PC-3 (cell line): ENCODE results near the gene RAB18. TPM values are rescaled to one million over a fixed set of nuclear protein-coding genes. Genes with fewer than 3 reads are reported as not detected.
"Not testable (repeated sequence)": the region's sequence is repeated elsewhere in the genome, so short reads cannot be mapped to it uniquely, and the experiment has no call there.

ENCODE experiments used
- ATAC-seq: fragments of 200-7000 bp; cut with Tn5 transposase; 2 replicates; pipeline ENCODE4 v1.9.1; 2020; ENCODE audit warnings: mild to moderate bottlenecking, moderate library complexity
- BruUV-seq: library from RNA; stranded (reverse); fragments of 400-500 nt; replicated peaks from 2 replicates; lab custom pipeline; 2021; lab: Mats Ljungman, UMichigan
- CTCF ChIA-PET: fragments of 300-600 bp; sonication (Branson Sonifier 250); formaldehyde crosslinking; loops from one replicate; lab custom pipeline; 2022; ENCODE audit warnings: antibody characterized with exemption; lab: Charles Lee
- POLR2A ChIA-PET: fragments of 300-600 bp; sonication (Branson Sonifier 250); formaldehyde crosslinking; loops from one replicate; lab custom pipeline; 2022; ENCODE audit warnings: antibody characterized with exemption; ENCODE audit not compliant: unreplicated experiment; lab: Charles Lee
- DNase-seq: peaks from one replicate; pipeline ENCODE4 v3.0.0-alpha.2; 2015
- H2AFZ ChIP-seq: fragments of 300-600 bp; sonication (generic); 2 replicates; pipeline ENCODE4 v1.6.0; 2016; ENCODE audit warnings: antibody characterized with exemption, low read length
- H3F3A ChIP-seq: fragments of 300-600 bp; sonication (generic); one replicate; pipeline ENCODE4 v1.6.0; 2017; ENCODE audit warnings: antibody characterized with exemption, low read length, control low read depth, mild to moderate bottlenecking; ENCODE audit not compliant: unreplicated experiment
- H3K27ac ChIP-seq: fragments of 300-600 bp; sonication (generic); 2 replicates; pipeline ENCODE4 v1.5.1; 2016; ENCODE audit warnings: mild to moderate bottlenecking, low read length
- H3K27me3 ChIP-seq: fragments of 300-600 bp; sonication (generic); 2 replicates; pipeline ENCODE4 v1.6.1; 2016; ENCODE audit warnings: low read length, mixed read lengths
- H3K36me3 ChIP-seq: fragments of 300-600 bp; sonication (generic); 2 replicates; pipeline ENCODE4 v1.6.1; 2016; ENCODE audit warnings: low read depth, mixed run types, low read length, mixed read lengths
- H3K4me1 ChIP-seq: fragments of 300-600 bp; sonication (generic); 2 replicates; pipeline ENCODE4 v1.5.1; 2016; ENCODE audit warnings: low read length; ENCODE audit not compliant: insufficient read depth
- H3K4me2 ChIP-seq: fragments of 300-600 bp; sonication (generic); 2 replicates; pipeline ENCODE4 v1.6.0; 2016; ENCODE audit warnings: low read length
- H3K4me3 ChIP-seq: fragments of 300-600 bp; sonication (generic); 2 replicates; pipeline ENCODE4 v1.5.1; 2016; ENCODE audit warnings: mild to moderate bottlenecking, low read length, mixed read lengths
- H3K79me2 ChIP-seq: fragments of 300-600 bp; sonication (generic); 2 replicates; pipeline ENCODE4 v1.6.1; 2017; ENCODE audit warnings: low read length, mixed read lengths
- H3K9ac ChIP-seq: fragments of 300-600 bp; sonication (generic); 2 replicates; pipeline ENCODE4 v1.6.0; 2016; ENCODE audit warnings: mild to moderate bottlenecking, low read length
- H3K9me2 ChIP-seq: fragments of 300-600 bp; sonication (generic); replicated peaks from 2 replicates; pipeline ENCODE4 v1.6.1; 2016; ENCODE audit warnings: mixed run types, low read length, mixed read lengths
- H3K9me3 ChIP-seq: fragments of 300-600 bp; sonication (generic); 2 replicates; pipeline ENCODE4 v1.6.1; 2016; ENCODE audit warnings: low read length, mixed read lengths
- H4K20me1 ChIP-seq: fragments of 300-600 bp; sonication (generic); 2 replicates; pipeline ENCODE4 v1.6.1; 2016; ENCODE audit warnings: low read length, mixed read lengths
- EZH2 ChIP-seq: fragments of 300-600 bp; sonication (generic); IDR thresholded peaks from one replicate; pipeline ENCODE4 v1.6.1; 2017; ENCODE audit warnings: antibody characterized with exemption, mild to moderate bottlenecking, low read length; ENCODE audit not compliant: unreplicated experiment
- EZH2phosphoT487 ChIP-seq: fragments of 300-600 bp; sonication (generic); IDR thresholded peaks from 2 replicates; pipeline ENCODE4 v1.6.1; 2018; ENCODE audit warnings: mild to moderate bottlenecking, antibody characterized with exemption, low read length, borderline replicate concordance
- intact Hi-C: fragments of 100-400 bp; cut with micrococcal nuclease; formaldehyde crosslinking; loops from 2 replicates; pipeline ENCODE4 v1.9.0; 2023
- total RNA-seq: library from RNA; depleted of rRNA; stranded (reverse); fragments of >200 nt; gene quantifications from 2 replicates; pipeline ENCODE4 v1.2.3, GENCODE V29; 2014
- TF ChIP-seq, protein P1 (sequence below): fragments of 300-600 bp; sonication (generic); conservative IDR thresholded peaks from 2 replicates; pipeline ENCODE4 v1.5.1; 2017; ENCODE audit warnings: antibody characterized with exemption, low read depth, mild to moderate bottlenecking, low read length

The RAB18 gene
- total RNA-seq, 1 experiment from 2014 or later: 32.0 TPM

DNA sequence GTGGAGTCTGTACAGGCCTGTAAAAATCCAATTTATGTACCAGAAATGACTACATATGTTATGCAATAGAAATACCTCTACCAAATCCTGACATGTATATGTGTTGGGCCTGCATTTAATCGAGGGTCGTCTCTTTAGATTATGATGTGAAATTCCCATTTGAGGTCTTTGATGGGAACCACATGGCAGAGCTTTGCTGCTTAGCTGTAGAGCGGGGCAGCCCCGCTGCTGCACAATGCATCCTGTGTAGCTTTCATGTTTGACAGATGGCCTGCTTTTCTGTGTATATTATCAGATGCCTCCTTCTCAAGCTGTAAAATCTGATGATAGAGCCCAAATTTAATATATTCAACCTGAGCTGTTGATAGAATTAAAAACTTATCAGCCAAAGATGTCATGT, 65.8 kb downstream of the RAB18 start:
- no peaks in the 10 kb centered on the region; the same call in 1 of the 2 replicates for H3K27me3 ChIP-seq
- ATAC-seq: no peak
- no peak overlapping the region for H3K27ac ChIP-seq
- TF ChIP-seq, protein P1, sequence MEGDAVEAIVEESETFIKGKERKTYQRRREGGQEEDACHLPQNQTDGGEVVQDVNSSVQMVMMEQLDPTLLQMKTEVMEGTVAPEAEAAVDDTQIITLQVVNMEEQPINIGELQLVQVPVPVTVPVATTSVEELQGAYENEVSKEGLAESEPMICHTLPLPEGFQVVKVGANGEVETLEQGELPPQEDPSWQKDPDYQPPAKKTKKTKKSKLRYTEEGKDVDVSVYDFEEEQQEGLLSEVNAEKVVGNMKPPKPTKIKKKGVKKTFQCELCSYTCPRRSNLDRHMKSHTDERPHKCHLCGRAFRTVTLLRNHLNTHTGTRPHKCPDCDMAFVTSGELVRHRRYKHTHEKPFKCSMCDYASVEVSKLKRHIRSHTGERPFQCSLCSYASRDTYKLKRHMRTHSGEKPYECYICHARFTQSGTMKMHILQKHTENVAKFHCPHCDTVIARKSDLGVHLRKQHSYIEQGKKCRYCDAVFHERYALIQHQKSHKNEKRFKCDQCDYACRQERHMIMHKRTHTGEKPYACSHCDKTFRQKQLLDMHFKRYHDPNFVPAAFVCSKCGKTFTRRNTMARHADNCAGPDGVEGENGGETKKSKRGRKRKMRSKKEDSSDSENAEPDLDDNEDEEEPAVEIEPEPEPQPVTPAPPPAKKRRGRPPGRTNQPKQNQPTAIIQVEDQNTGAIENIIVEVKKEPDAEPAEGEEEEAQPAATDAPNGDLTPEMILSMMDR: no peak
- TF ChIP-seq EZH2: no peak
- TF ChIP-seq EZH2phosphoT487: no peak
- no peaks in the 10 kb centered on the region for H3K9me2 ChIP-seq
- H3K4me3 ChIP-seq: no peak overlapping the region
- H3K9ac ChIP-seq: no peak overlapping the region
- H4K20me1 ChIP-seq: no peaks in the 10 kb centered on the region
- no peak for DNase-seq
- H3K4me1 ChIP-seq: no peaks in the 10 kb centered on the region
- no peaks in the 10 kb centered on the region for H3K79me2 ChIP-seq
- no peaks in the 10 kb centered on the region for H3K9me3 ChIP-seq
- no peak overlapping the region for H3K4me2 ChIP-seq
- H2AFZ ChIP-seq: no peak overlapping the region
- intact Hi-C loops: no loop called here
- CTCF ChIA-PET: no interaction called here
- H3K36me3 ChIP-seq: no peaks in the 10 kb centered on the region
- H3F3A ChIP-seq: no peaks in the 10 kb centered on the region
- BruUV-seq: no TSS peak
- POLR2A ChIA-PET: no interaction called here

GRCh38 chr10:27577038-27577437, 72.9 kb downstream of the RAB18 start:
- BruUV-seq, DNase-seq, H3K4me3 ChIP-seq, H3F3A ChIP-seq, H3K9me2 ChIP-seq, H3K79me2 ChIP-seq, CTCF ChIA-PET, H3K4me1 ChIP-seq, H3K9me3 ChIP-seq, ATAC-seq, H3K4me2 ChIP-seq, intact Hi-C loops, H2AFZ ChIP-seq, H3K27ac ChIP-seq, POLR2A ChIA-PET, H3K27me3 ChIP-seq, H3K36me3 ChIP-seq, H3K9ac ChIP-seq, H4K20me1 ChIP-seq: not testable (repeated sequence)

GRCh38 chr10:27578316-27578715, 74.2 kb downstream of the RAB18 start:
- POLR2A ChIA-PET: no interaction called here
- TF ChIP-seq EZH2phosphoT487: no peak
- TF ChIP-seq, protein P1: no peak
- TF ChIP-seq EZH2: no peak
- Histone ChIP-seq H4K20me1 (no peaks in the 10 kb centered on the region), H3K4me1 (no peaks in the 10 kb centered on the region), H3K27me3 (no peaks in the 10 kb centered on the region), H3K27ac (no peak overlapping the region), H3K79me2 (no peaks in the 10 kb centered on the region), H3K9me3 (no peaks in the 10 kb centered on the region), H3K9me2 (no peaks in the 10 kb centered on the region), H3K4me2 (no peak overlapping the region), H3F3A (no peaks in the 10 kb centered on the region), H3K4me3 (no peak overlapping the region), H3K9ac (no peak overlapping the region), H3K36me3 (no peaks in the 10 kb centered on the region), H2AFZ (no peak overlapping the region)
- CTCF ChIA-PET: no interaction called here
- intact Hi-C loops: no loop called here
- no peak for DNase-seq
- no peak for ATAC-seq
- no TSS peak for BruUV-seq
